ENCODE results near the gene PLXNA1.
A peak's percentile ranks its signal among the peaks of the same experiment; 100 is the strongest.

The PLXNA1 gene

DNA sequence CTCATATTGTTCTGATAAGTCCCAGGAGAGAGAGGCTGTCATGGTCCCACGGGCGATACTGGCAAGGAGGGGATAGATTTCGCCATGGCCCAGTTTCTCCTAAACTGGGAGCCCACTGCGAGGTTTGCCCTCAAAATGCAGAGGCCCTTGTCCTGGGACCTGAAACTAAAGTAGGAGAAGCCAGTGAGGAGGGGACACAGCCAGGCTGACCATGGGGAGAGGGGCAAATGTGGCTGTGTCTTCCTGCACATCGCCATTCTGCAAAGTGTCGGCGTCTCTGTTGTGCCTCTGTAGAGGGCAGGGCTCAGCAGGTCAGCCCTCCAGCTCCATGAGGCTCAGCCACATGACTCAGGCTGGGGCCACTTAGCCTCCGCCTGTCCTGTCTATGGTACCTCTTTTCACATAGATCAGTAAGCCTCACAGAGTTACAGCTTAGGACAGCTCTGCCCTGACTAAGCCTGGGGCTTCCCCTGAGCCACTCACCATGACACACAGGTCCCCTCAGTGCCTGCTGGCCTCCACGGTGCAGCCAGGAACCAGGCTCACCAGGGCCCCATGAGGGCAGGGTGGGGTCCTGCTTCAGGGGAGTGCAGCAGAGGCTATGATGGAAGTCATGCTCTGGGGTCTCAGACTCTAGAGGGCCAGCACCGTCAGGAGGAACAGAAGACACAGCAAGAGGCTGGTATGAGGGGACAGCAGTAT, 28.6 kb upstream of the PLXNA1 start:
- no peak for DNase-seq

DNA sequence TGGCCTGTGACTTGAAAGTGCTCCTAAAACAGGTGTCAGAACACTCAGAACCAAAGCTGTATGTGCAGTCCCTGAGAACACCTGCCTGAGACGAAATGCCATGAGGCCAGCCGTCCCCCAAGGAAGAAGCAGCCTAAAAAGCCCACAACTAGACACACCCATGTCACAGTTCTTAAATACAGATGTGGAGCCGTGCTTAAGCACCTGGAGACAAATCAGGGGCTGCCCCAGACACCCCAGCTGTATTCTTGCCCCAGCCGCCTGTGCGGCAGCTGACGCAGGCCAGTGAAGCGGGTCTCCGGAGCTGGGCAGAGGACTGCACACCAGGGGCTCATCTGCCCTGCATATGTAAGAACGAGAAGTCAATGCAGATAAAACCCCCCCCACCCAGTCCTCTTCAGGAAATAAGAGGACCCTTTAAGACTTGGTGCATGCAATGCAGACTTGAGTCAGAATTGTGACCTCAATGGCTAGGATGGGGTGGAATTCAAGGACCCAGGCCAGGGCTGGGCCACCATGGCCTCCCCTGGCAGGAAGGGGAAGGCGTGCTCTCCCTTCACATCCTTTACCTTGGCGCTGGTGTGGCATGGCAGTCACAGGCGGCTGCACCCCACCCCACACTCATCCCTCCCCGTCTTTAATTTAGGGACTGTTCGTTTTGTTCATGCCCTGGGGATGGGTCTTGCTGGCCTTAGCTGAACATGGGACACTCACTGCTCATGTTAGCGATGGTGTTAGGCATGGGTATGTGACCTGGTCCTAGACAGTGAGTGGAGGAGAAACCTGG, 27.7 kb upstream of the PLXNA1 start:
- no peak for DNase-seq

DNA sequence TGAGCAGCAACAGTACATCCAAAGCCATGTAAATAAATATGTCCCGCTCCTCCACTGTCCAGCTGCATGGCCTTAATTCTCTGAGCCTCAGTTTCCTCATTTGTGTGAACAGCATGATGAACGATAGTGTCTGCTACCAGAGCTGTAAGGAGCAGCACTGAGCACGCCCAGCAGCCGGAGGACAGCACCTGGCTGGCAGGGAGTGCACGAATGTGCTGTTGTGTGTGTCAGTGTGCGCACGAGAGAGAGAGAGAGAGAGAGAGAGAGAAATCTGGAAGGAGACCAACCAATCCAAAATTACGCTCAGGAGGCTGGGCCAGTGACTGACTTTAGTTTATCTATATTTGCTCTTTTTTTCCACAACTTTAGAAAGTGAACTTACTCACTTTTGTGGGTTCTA, 26.6 kb upstream of the PLXNA1 start:
- no peak for DNase-seq

DNA sequence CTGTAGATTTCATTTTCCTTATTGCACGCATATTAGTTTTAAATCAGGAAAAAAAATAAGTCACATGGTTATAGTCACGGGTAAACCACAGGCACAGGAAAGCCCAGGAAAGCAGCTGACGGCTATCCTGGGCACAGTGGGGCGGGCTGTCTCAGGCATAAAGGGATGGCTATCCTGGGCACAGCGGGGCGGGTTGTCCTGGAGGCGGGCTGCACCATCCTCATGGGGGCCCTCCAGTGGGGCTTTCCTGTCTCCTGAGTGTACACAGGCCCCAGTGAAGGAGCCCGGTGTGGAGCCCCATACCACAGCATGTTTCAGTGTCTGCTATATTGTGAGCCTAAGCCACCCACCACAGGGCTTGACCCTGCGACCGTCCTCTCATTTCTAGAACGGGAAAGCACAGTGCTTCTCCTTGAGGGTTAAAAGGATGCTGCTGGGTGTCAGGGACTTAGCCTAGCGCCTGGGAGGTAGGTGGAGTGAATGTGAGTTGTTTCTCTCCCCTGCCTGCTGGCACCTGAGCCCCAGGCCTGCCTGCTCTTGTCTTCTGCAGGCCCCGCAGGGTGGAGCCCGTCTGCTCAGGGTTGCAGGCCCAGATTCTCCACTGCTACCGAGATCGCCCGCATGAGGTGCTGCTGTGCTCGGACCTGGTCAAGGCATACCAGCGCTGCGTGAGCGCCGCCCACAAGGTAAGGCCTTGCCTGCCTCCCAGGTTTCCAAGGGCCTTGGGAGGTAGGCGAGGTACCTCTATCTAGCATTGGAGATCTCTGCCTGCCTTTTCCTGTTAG, 25.9 kb upstream of the PLXNA1 start:
- no peak for DNase-seq

DNA sequence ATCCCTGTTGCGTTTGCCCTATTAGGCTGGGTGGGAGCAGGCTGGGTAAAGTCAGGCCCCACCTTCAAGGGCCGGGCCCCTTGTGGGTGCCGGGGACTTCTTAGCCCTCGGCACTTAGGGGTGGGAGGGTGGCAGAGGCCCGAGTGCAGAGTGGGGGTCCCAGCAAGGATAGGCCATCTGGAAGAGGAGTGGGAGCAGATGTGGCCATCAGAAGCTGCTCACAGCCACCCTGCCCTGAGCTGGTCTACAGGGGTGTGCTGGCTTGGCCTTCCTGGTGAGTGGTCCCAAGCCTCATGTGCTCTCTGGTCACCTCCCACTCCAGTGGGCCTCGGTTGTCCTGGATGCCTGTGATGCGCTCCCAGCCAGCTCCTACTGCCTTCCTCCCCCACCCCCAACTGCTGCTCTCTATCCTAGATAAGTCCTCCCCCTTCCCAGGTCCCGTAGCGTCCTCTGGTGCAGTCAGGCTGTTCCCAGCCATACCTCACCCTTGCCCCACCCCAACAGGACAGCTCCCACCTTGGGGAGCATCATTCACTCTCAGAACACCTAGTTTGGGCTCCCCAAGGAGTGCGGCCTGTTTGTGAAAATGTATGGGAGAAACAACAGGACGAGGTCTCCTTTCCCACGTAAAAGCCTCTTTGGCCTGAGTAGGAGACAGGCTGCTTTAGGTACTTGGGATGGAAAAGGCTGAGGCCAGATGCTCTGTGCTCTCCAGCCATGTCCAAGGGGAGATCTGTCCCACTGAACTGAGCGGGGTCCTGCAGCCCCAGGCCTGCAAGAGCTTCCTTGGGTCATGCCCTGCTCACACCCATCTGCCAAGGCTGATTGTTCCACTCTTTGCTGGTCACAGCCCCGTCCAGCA, 24.9 kb upstream of the PLXNA1 start:
- no peak for DNase-seq

DNA sequence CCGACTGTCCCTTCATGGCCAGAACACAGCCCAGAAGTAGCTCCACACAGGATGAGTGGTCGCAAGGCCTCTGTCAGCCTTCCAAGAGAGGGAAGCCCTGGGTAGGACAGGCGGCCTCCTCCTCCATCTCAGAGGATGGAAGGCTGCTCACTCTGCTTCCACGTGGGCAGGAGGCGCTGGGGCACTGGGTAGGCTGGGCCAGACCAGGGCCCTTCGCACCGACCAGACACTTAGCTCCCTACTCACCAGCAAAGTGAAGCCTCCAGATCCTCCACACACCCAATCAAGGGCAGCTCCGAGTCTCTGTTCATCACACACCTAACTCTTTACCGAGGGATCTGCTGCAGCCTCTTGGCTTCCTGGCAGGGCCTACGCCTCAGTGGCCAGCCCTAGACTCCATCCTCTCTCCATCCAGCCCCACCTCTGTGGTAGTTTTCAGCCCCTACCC, 24.3 kb upstream of the PLXNA1 start:
- no peak for DNase-seq

DNA sequence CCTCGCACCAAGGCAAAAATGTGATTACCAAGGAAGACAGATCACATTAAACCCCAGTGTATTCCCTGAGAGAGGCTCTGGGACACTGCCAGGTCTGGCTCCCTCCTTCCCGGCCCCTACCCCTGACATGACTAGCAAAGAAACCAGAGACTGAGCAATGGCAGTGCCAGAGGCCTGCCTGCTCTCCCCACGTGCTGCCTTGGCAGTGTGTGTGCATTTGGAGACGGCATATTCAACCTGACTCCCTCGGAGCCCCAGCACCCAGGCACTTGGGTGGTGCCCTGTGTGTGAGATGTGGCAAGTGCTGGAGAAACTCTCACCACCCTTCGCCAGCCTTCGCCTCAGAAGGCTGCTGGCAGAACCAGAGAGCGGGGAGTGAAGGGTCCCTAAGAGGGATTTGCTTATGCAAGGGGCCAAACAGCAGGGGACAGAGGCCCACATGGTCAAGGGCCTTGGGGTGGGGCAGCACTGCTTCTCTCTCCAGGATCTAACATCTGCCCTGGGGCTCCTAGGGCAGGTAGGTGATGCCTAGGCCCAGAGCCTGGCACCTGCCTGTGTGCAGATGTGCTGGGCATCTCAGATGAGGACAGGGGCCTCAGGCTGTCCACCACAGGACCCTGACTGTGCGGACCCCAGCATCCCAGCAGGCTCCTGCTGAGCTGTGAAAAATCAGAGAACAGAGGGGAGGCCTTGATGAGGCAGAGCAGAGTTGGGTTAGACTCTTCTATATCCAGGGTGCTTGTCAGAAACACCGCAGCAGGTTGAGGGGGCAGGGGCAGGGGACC, 23.6 kb upstream of the PLXNA1 start:
- no peak for DNase-seq

DNA sequence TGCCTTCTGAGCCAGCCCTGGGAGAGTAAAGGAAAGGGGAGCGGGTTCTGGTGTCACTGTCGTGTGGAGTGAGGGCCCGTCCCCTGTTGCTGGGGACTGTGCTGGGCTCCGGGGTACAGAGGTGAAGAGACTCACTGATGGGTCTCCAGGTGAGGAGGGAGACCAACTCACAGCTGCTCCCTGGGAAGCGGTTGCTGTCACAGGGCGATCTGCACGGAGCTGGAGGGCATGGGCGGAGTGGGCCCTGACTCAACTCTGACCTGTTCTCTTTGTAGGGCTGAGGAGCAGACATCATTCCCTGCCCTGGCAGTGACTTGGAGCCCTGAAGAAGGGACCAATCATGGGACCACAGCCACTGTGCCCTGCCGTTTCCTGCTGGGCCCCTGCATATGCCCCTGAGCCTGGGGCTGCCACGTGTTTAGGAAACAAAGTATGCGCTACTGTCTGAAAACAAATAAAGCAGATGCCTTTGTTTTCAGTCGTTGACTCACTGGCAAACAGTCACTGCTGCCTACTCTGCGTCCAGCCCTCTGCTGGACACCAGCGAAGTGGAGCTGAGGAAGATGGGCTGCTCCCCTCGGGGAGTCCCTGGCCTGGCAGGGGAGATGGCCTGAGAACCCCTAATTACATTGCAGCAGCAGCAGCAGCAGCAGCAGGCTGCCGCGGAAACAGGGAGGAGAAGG, 22.9 kb upstream of the PLXNA1 start:
- DNase-seq = peak; percentile 53

DNA sequence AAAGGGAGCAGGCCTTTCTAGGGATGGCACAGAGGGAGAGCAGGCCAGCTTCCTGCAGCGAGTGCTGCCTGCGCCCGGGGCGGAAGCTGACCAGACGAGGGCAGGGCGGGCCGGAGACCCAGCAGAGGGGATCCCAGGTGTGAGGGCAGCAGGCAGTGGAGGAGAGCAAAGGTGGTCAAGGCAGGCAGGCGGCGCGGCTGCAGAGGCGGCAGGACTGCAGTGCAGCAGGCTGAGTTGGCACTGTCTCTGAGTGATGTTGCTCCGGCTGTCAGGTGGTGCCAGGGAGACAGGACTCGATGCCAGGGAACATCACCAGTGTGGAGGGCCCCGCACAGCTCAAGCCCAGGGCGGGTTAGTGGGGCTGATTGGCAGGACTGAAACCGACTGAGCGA, 22.3 kb upstream of the PLXNA1 start:
- DNase-seq = no peak

DNA sequence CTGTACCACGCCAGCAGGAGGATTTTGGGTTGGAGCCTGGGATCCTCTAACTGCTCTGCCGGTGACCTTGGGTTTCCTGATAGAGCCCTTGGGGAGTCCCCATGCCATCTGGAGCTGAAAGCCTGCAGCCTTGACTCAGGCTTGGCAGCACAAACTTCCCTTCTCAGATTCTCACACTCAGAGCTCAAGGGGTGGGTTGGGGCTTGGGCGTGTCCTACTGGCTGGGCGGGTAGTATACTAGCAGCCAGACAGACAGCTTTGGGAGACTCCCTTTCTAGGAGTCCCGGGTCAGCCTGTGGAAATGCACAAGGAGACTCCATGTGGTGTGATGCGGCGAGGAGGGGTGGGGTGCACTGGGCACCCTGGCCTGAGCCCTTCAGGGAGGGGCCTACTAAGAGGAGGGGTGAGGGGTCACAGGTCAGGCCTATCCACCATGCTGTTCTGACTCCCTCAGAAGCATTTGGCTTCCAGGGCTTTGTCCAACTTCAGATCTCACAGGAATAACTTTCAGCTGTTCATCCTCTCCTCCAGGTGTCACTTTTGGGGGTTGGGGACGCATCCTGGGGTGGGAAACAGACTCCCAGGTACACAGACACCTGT, 21.6 kb upstream of the PLXNA1 start:
- no peak for DNase-seq

DNA sequence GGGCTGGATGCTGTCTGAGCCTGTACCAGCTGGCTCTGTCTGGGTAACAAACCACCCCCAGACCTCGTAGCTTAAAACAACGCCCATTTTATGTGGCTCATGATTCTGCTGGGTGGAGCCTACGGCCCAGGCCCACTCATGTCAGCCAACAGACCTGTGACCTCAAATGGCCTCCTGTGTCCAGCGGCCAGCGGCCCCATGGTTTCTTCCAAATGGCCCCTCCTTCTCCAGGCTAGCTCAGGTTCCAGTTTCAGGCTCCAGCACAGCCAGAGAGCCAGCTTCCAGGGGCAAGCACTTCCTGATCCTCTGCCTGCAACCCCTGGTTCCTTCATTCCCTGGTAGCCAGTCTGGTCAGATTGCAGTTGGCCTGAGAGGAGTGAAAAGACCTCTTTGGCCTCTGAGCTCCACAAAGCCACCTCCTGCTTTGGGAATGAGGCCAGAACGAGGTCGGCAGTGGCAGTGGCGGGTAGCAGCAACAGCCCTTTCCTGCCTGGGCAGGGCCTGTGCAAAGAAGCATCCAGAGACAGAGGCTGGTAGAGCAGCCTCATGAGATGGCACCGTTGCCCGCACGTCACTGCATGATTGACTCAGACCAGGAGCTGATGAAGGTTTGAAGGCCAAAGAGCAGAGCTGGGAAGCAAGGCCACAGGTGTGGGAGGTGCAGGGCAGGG, 21.0 kb upstream of the PLXNA1 start:
- DNase-seq = no peak

DNA sequence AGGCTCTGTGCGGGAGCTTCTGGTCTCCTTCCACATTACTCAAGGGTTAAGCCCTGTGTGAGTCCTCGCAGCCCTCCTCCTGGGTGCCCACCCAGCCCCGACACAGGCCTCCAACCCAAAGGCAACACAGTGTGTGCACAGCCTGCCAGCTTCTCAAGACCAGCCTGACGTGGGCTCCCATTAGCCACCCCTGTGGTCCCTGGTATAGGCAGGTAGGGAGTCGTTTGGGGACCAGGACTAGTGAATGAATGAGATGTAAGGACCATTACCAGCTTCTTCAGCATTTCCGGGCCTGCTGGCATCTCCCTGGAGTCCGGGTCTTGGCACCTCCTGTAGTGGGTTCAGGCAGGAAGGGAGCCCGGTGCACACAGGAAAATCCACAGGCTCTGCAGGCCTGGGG, 20.2 kb upstream of the PLXNA1 start:
- DNase-seq = no peak

DNA sequence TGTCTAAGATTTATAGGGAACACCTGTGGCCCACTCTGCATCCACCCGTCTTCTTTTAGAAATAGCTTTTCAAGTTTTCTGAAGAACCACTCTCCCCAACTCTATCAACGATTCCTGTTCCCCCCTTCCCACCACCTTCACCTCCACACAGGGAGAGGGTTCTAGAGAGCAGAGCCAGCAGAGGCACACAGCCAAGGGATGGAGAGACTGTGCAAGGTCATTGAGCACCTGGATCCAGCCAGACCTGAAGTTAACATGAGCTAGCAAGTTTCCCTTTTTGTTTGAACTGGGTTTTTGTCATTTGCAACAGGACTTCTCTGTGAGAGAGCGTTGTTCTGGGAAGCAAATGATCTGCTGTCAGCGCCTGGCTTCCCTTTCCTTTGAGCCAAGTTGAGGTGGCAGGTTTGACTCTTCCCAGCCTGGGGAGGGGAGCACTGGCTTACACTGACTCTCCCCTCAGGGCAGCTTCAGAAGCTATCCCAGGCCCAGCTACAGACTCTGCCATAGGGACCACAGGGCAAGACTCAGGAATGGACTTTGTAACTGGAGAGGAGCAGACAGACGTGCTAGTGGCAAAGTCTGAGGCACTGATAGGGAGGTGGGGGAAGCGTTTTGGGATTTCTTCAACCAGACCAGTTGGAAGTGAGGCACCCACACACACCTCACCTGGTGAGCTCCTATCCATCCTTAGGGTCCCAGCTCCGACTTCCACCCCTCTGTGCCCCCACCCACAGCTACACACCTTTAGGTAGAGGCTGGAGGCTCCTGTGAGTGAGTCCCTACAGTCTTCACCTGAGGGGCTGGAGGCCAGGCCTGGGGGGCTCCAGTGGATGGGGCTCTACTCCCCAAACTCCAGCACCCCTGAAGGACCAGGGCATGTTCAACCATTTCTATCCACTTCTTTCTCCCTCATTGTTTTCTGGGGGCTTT, 19.4 kb upstream of the PLXNA1 start:
- DNase-seq = no peak

DNA sequence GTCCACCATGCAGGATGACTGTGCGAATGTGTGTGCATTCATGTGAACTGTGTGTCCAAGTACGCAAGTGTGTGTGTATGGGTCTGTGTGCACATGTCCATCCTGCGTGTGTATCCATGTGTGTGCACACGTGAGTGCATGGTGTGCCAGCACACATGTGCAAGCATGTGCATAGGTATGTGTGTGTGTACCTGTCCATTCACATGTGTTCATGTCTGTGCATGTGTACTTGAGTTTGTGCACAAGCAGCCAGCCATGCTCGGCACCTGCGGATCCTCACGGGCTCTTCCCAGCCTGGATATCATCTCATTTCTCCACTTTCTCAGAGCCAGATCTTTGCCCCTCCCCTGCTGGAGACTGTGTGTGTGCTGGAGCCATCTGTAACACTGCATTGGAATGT, 18.7 kb upstream of the PLXNA1 start:
- DNase-seq = no peak

DNA sequence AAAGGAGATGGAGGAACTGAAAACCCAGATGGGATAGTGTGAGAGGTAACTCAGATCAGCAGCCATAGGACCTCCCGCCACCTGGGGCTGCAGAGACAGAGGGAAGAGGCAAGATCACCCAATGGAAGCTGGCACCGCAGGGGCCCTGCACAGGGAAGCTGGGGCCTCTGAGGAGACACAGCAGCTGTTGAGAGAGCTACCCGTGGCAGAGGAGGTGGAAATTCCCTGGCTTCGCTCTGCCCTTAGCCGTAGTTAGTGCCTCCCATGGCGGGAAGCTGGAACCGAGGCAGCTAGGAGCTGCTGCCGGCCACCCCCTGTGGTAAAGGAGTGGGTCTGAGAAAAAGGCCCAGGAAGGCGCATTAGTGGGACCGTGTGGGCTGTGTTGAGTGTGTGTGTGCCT, 18.0 kb upstream of the PLXNA1 start:
- DNase-seq = no peak

DNA sequence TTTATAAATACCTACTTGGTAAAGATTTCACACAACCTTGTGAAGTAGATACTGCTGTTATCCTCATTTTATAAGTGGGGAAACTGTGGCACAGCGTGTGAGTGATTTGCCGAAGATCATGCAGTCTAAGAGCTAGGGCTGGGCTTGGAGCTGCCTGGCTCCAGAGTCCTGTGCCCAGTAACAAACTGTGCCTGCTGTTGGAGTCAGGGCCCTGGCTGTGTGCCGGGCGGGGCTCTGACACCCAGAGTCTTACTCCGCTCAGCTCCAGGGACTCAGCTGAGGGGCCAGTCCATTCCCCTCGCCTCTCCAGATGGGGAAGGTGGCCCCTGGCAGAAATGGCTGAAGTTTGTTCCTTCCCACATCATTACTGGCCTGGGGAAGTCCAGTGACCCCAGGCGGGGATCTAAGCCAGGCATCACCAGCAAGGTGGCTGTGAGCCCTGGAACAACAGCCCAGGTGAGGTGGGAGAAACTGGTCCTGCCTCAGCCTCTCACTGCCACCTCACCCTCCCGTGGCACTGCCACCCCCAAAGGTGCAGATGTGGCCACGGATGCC, 17.3 kb upstream of the PLXNA1 start:
- no peak for DNase-seq

DNA sequence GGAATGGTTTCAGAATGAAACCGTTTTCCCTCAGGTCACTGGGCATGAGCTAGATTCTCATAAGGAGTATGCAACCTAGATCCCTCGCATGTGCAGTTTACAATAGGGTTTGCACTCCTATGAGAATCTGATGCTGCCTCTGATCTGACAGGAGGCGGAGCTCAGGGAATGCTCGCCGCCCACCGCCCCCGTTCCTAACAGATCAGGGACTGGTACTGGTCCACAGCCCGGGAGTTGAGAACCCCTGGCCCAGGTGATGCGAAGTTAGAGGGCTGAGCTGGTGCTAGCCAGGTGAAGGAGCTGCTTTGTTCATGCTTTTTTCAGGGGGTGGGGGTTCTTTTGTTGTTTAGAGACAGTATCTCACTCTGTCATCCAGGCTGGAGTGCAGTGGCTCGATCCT, 15.5 kb upstream of the PLXNA1 start:
- no peak for DNase-seq

All from NCI-H345 (cell line).